Calu3 (cell line): ENCODE results near the gene PEX11G. TPM values are rescaled to one million over a fixed set of nuclear protein-coding genes. Genes with fewer than 3 reads are reported as not detected.

Experiments used
- BruUV-seq: library from RNA; stranded (reverse); fragments of 400-500 nt; replicated peaks from 2 replicates; lab custom pipeline; 2021; lab: Mats Ljungman, UMichigan
- CTCF ChIA-PET: fragments of 300-600 bp; sonication (Branson Sonifier 250); formaldehyde crosslinking; loops from one replicate; lab custom pipeline; 2022; ENCODE audit warnings: antibody characterized with exemption; lab: Charles Lee
- DNase-seq: peaks from one replicate; pipeline ENCODE4 v3.0.0; 2022
- H3K27ac Mint-ChIP-seq: one replicate; pipeline ENCODE4 v1.8.0; 2022; ENCODE audit warnings: mixed read lengths; ENCODE audit not compliant: unreplicated experiment
- H3K27me3 Mint-ChIP-seq: one replicate; pipeline ENCODE4 v1.8.0; 2022; ENCODE audit warnings: mixed read lengths; ENCODE audit not compliant: unreplicated experiment
- H3K36me3 Mint-ChIP-seq: one replicate; pipeline ENCODE4 v1.8.0; 2022; ENCODE audit warnings: mild to moderate bottlenecking, moderate library complexity, mixed read lengths; ENCODE audit not compliant: insufficient read depth, unreplicated experiment
- H3K4me1 Mint-ChIP-seq: one replicate; pipeline ENCODE4 v1.8.0; 2022; ENCODE audit warnings: mild to moderate bottlenecking, low read depth, mixed read lengths; ENCODE audit not compliant: unreplicated experiment
- H3K4me3 Mint-ChIP-seq: one replicate; pipeline ENCODE4 v1.8.0; 2022; ENCODE audit warnings: mild to moderate bottlenecking, low read depth, moderate library complexity, mixed read lengths; ENCODE audit not compliant: unreplicated experiment
- H3K9me3 Mint-ChIP-seq: one replicate; pipeline ENCODE4 v1.8.0; 2022; ENCODE audit warnings: low read depth, mixed read lengths; ENCODE audit not compliant: unreplicated experiment
- CTCF ChIP-seq: fragments of 200-600 bp; IDR thresholded peaks from one replicate; pipeline ENCODE4 v1.8.0; 2022; ENCODE audit warnings: antibody characterized with exemption; ENCODE audit not compliant: unreplicated experiment
- intact Hi-C: fragments of 100-400 bp; cut with micrococcal nuclease; formaldehyde crosslinking; loops from one replicate; pipeline ENCODE4 v1.10.0; 2022; ENCODE audit not compliant: unreplicated experiment
- total RNA-seq: library from RNA; stranded (reverse); gene quantifications from 2 replicates; pipeline ENCODE4 v1.2.3, GENCODE V29; 2022

Gene PEX11G
- total RNA-seq, 1 experiment from 2014 or later: 1.3 TPM

DNA sequence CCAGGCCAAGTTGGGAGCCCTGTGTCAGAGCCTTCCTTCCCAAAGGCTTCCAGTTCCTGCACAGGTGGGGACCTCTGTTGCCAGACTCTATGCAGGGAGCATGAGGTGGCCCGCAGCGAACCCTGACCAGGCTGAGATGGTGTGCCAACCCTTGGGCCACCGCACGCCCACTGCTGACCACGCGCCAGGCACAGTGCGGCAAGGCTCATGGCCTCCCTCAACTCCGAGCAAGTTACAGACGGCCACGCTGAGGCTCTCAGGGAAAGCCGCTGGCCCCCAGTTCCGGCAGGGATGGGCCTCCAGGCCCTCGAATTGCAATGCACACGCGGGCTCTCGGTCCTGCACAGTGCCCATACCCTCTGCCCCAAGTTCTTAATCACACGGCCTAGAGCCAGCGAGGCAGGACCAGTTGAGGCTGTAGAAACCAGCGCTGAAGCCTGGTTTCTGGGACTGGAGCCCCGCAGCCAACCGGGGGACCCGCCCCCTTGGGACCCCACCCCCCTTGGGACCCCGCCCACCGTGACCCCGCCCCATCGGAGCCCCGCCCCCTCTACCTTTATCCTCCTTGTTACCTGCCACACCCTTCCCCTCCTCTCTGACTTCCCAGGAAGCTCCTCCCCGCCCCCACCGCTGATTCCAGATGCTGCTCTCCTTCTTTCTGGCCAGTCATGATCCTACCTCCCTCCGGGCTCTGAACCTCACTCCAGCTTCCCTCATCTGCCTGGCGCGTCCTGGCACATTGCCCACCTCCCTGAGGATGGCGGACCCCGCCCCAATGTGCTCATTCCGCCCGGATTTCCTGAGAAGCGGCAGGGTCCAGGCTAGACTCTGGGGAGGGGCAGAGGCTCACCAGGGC lies 6.0 kb downstream of the PEX11G start:
- TF ChIP-seq CTCF: no peak
- H3K36me3 Mint-ChIP-seq: peaks cover 5% of the 10 kb centered on the region
- H3K4me1 Mint-ChIP-seq: no peaks in the 10 kb centered on the region
- CTCF ChIA-PET: no interaction called here
- no peaks in the 10 kb centered on the region for H3K9me3 Mint-ChIP-seq
- H3K4me3 Mint-ChIP-seq: no peak overlapping the region
- H3K27me3 Mint-ChIP-seq: no peaks in the 10 kb centered on the region
- no peak for DNase-seq
- BruUV-seq: no TSS peak
- H3K27ac Mint-ChIP-seq: no peak overlapping the region
- intact Hi-C loops: no loop called here

- no peak overlapping the region for H3K27ac Mint-ChIP-seq
- BruUV-seq: no TSS peak
- intact Hi-C loops: no loop called here
- H3K9me3 Mint-ChIP-seq: no peaks in the 10 kb centered on the region
- no peak for DNase-seq
- no peaks in the 10 kb centered on the region for H3K27me3 Mint-ChIP-seq
- TF ChIP-seq CTCF: no peak
- CTCF ChIA-PET: no interaction called here
- no peak overlapping the region for H3K4me3 Mint-ChIP-seq
- peaks cover 16% of the 10 kb centered on the region for H3K36me3 Mint-ChIP-seq
- no peaks in the 10 kb centered on the region for H3K4me1 Mint-ChIP-seq
These were observed 7.9 kb downstream of the PEX11G start for GRCh38 chr19:7480970-7481255.

GRCh38 chr19:7480222-7480969 lies 8.4 kb downstream of the PEX11G start:
- Mint-ChIP-seq H3K36me3 (peaks cover 16% of the 10 kb centered on the region), H3K4me1 (no peaks in the 10 kb centered on the region), H3K27ac (no peak overlapping the region), H3K27me3 (no peaks in the 10 kb centered on the region), H3K4me3 (no peak overlapping the region), H3K9me3 (no peaks in the 10 kb centered on the region)
- CTCF ChIA-PET: no interaction called here
- intact Hi-C loops: no loop called here
- no peak for TF ChIP-seq CTCF
- no TSS peak for BruUV-seq
- DNase-seq: no peak

DNA sequence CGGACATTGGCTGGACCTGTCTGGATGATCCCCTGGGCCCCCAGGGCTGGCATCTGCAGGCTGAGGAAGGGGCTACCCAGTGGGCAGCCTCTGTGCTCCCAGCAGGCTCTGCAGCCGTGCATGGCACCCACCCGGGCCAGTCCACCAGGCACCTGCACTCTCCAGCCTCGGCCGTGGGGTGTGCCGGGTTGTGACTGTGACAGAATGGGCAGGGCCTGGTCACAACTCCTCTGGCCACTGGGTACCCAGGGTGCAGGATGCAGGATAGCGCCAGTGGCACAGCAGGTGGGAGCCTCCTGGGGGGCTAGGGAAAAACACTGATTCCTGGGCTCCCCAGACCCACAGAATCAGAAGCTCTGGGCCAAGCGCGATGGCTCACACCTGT lies 10.0 kb downstream of the PEX11G start:
- no peak for DNase-seq
- Mint-ChIP-seq H3K4me1 (no peaks in the 10 kb centered on the region), H3K36me3 (peaks cover 16% of the 10 kb centered on the region), H3K27me3 (no peaks in the 10 kb centered on the region), H3K9me3 (no peaks in the 10 kb centered on the region), H3K27ac (no peak overlapping the region), H3K4me3 (no peak overlapping the region)
- BruUV-seq: no TSS peak
- no peak for TF ChIP-seq CTCF
- intact Hi-C loops: no loop called here
- CTCF ChIA-PET: no interaction called here
